SJSA1 (cell line): ENCODE measurements around the gene REN. TPM values are rescaled to one million over a fixed set of nuclear protein-coding genes. Genes with fewer than 3 reads are reported as not detected.

Source experiments
- DNase-seq, 2 experiments: peaks; one replicate each; pipeline ENCODE4 v3.0.0-alpha.2; 2015 to 2020; ENCODE audit warnings: low spot score in 2 of 2, low read depth in 1 of 2
- H3K27ac ChIP-seq: fragments of 250-450 bp; sonication (Bioruptor Pico); 2 replicates; pipeline ENCODE4 v1.5.1; 2020; ENCODE audit warnings: mild to moderate bottlenecking, moderate library complexity
- H3K27me3 ChIP-seq: fragments of 250-450 bp; sonication (Bioruptor Pico); replicated peaks from 2 replicates; pipeline ENCODE4 v1.5.1; 2020; ENCODE audit warnings: mild to moderate bottlenecking, moderate library complexity
- H3K36me3 ChIP-seq: fragments of 250-450 bp; sonication (Bioruptor Pico); 2 replicates; pipeline ENCODE4 v1.5.1; 2020; ENCODE audit warnings: mild to moderate bottlenecking
- H3K4me1 ChIP-seq: fragments of 250-450 bp; sonication (Bioruptor Pico); replicated peaks from 2 replicates; pipeline ENCODE4 v1.6.1; 2021; ENCODE audit warnings: mild to moderate bottlenecking
- H3K4me3 ChIP-seq: fragments of 250-450 bp; sonication (Bioruptor Pico); 2 replicates; pipeline ENCODE4 v1.5.1; 2020; ENCODE audit warnings: mild to moderate bottlenecking
- H3K9me3 ChIP-seq: fragments of 250-450 bp; sonication (Bioruptor Pico); replicated peaks from 2 replicates; pipeline ENCODE4 v1.5.1; 2020; ENCODE audit warnings: mild to moderate bottlenecking
- total RNA-seq: library from RNA; depleted of rRNA; stranded (reverse); fragments of >200 nt; shearing (Covaris generic); gene quantifications from 2 replicates; pipeline ENCODE4 v1.2.3, GENCODE V29; 2014; rRNA removed

The REN gene
- not detected in 2 replicates for total RNA-seq

GRCh38 chr1:204166219-204166618 lies at the start of gene REN:
Gene REN, minus strand, starts transcription at chr1:204166337. Its CDS starts 44 bp downstream, at chr1:204166293.
- no peak within 1 kb of the TSS for H3K4me3 ChIP-seq
- H3K4me1 ChIP-seq, result peaks cover 3% of the 10 kb centered on the region
- H3K36me3 ChIP-seq, result no peaks in the 10 kb centered on the region
- peaks cover 18% of the 10 kb centered on the region for H3K9me3 ChIP-seq
- no peak for DNase-seq
- no peaks in the 10 kb centered on the region for H3K27me3 ChIP-seq
- no peak within 1 kb of the TSS for H3K27ac ChIP-seq

GRCh38 chr1:204213668-204214662 lies 47.8 kb upstream of the REN start, which contains the start of gene GOLT1A:
Gene GOLT1A, minus strand, starts transcription at chr1:204213988. Its CDS starts 82 bp downstream, at chr1:204213906.
- no peaks in the 10 kb centered on the region for H3K4me1 ChIP-seq
- H3K4me3 ChIP-seq, result no peak within 1 kb of the TSS
- no peaks in the 10 kb centered on the region for H3K36me3 ChIP-seq
- H3K27me3 ChIP-seq, result peaks cover 5% of the 10 kb centered on the region
- H3K27ac ChIP-seq, result no peak within 1 kb of the TSS
- no peaks in the 10 kb centered on the region for H3K9me3 ChIP-seq
- DNase-seq, result peak; percentile 36 to 63

GRCh38 chr1:204212715-204213114 lies 46.6 kb upstream of the REN start:
- H3K4me3 ChIP-seq, result no peak overlapping the region
- H3K36me3 ChIP-seq, result no peaks in the 10 kb centered on the region
- peaks cover 5% of the 10 kb centered on the region for H3K27me3 ChIP-seq
- peaks cover 2% of the 10 kb centered on the region for H3K4me1 ChIP-seq
- no peaks in the 10 kb centered on the region for H3K9me3 ChIP-seq
- no peak for DNase-seq
- no peak overlapping the region for H3K27ac ChIP-seq

- no peak for DNase-seq
- Histone ChIP-seq H3K4me3 (no peak overlapping the region), H3K27ac (no peak overlapping the region), H3K4me1 (peaks cover 11% of the 10 kb centered on the region), H3K27me3 (peaks cover 1% of the 10 kb centered on the region), H3K36me3 (no peaks in the 10 kb centered on the region), H3K9me3 (no peaks in the 10 kb centered on the region)
Measured at GRCh38 chr1:204211046-204211445, 44.9 kb upstream of the REN start.

GRCh38 chr1:204207136-204207616 lies 41.0 kb upstream of the REN start:
- H3K4me1 ChIP-seq, result peaks cover 11% of the 10 kb centered on the region
- no peak overlapping the region for H3K27ac ChIP-seq
- no peaks in the 10 kb centered on the region for H3K9me3 ChIP-seq
- no peaks in the 10 kb centered on the region for H3K36me3 ChIP-seq
- no peaks in the 10 kb centered on the region for H3K27me3 ChIP-seq
- H3K4me3 ChIP-seq, result no peak overlapping the region
- peak; percentile 44 to 66 for DNase-seq

GRCh38 chr1:204206121-204206520 lies 40.0 kb upstream of the REN start:
- H3K9me3 ChIP-seq, result no peaks in the 10 kb centered on the region
- H3K27me3 ChIP-seq, result no peaks in the 10 kb centered on the region
- H3K4me3 ChIP-seq, result no peak overlapping the region
- no peaks in the 10 kb centered on the region for H3K36me3 ChIP-seq
- H3K27ac ChIP-seq, result no peak overlapping the region
- H3K4me1 ChIP-seq, result peaks cover 11% of the 10 kb centered on the region
- no peak for DNase-seq

- H3K27ac ChIP-seq, result no peak overlapping the region
- H3K27me3 ChIP-seq, result no peaks in the 10 kb centered on the region
- peaks cover 11% of the 10 kb centered on the region for H3K4me1 ChIP-seq
- no peaks in the 10 kb centered on the region for H3K36me3 ChIP-seq
- H3K4me3 ChIP-seq, result no peak overlapping the region
- no peak for DNase-seq
- no peaks in the 10 kb centered on the region for H3K9me3 ChIP-seq
Measured at GRCh38 chr1:204205486-204205885, 39.3 kb upstream of the REN start.

GRCh38 chr1:204204944-204205343 lies 38.8 kb upstream of the REN start:
- Histone ChIP-seq H3K4me1 (peaks cover 11% of the 10 kb centered on the region), H3K36me3 (no peaks in the 10 kb centered on the region), H3K27ac (no peak overlapping the region), H3K9me3 (no peaks in the 10 kb centered on the region), H3K4me3 (no peak overlapping the region), H3K27me3 (no peaks in the 10 kb centered on the region)
- DNase-seq, result no peak

- Histone ChIP-seq H3K4me3 (no peak overlapping the region), H3K36me3 (no peaks in the 10 kb centered on the region), H3K27ac (no peak overlapping the region), H3K27me3 (no peaks in the 10 kb centered on the region), H3K9me3 (no peaks in the 10 kb centered on the region), H3K4me1 (peaks cover 28% of the 10 kb centered on the region)
- no peak for DNase-seq
Measured at GRCh38 chr1:204203206-204203767, 37.1 kb upstream of the REN start.

- no peak for DNase-seq
- Histone ChIP-seq H3K27ac (no peak overlapping the region), H3K27me3 (no peaks in the 10 kb centered on the region), H3K9me3 (no peaks in the 10 kb centered on the region), H3K4me1 (peaks cover 31% of the 10 kb centered on the region), H3K36me3 (no peaks in the 10 kb centered on the region), H3K4me3 (no peak overlapping the region)
Measured at GRCh38 chr1:204202481-204202880, 36.3 kb upstream of the REN start.

GRCh38 chr1:204201348-204202040 lies 35.4 kb upstream of the REN start:
- no peak for DNase-seq
- no peaks in the 10 kb centered on the region for H3K27me3 ChIP-seq
- peaks cover 34% of the 10 kb centered on the region for H3K4me1 ChIP-seq
- H3K4me3 ChIP-seq, result no peak overlapping the region
- H3K9me3 ChIP-seq, result no peaks in the 10 kb centered on the region
- H3K36me3 ChIP-seq, result no peaks in the 10 kb centered on the region
- no peak overlapping the region for H3K27ac ChIP-seq

GRCh38 chr1:204199579-204199978 lies 33.4 kb upstream of the REN start:
- H3K36me3 ChIP-seq, result no peaks in the 10 kb centered on the region; the same call in 1 of the 2 replicates
- H3K9me3 ChIP-seq, result no peaks in the 10 kb centered on the region
- H3K27ac ChIP-seq, result peak overlapping the region; percentile 91
- H3K4me3 ChIP-seq, result no peak overlapping the region
- no peaks in the 10 kb centered on the region for H3K27me3 ChIP-seq
- no peak for DNase-seq
- peaks cover 48% of the 10 kb centered on the region for H3K4me1 ChIP-seq
